Measurements from ENCODE around the gene MRPL47.

Gene MRPL47

DNA sequence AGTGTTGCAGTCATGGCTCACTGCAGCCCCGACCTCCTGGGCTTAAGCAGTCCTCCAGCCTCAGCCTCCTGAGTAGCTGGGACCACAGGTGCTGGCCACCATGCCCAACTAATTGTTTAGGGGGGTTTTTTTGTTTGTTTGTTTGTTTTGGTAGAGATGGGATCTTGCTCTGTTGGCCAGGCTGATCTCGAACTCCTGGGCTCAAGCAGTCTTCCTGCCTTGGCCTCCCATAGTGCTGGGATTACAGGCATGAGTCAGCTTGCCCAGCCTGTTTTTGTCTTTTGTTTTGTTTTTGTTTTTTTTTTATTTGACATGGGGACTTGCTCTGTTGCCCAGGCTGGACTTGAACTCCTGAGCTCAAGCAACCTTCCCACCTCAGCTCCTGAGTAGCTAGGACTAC, 17.6 kb upstream of the MRPL47 start:
- H3K36me3 ChIP-seq (ENCODE audit: insufficient read depth, low read length): peaks cover 43% of the 10 kb centered on the region
- no peaks in the 10 kb centered on the region for H3K9me3 ChIP-seq (replicated peaks; ENCODE audit: low read length)

DNA sequence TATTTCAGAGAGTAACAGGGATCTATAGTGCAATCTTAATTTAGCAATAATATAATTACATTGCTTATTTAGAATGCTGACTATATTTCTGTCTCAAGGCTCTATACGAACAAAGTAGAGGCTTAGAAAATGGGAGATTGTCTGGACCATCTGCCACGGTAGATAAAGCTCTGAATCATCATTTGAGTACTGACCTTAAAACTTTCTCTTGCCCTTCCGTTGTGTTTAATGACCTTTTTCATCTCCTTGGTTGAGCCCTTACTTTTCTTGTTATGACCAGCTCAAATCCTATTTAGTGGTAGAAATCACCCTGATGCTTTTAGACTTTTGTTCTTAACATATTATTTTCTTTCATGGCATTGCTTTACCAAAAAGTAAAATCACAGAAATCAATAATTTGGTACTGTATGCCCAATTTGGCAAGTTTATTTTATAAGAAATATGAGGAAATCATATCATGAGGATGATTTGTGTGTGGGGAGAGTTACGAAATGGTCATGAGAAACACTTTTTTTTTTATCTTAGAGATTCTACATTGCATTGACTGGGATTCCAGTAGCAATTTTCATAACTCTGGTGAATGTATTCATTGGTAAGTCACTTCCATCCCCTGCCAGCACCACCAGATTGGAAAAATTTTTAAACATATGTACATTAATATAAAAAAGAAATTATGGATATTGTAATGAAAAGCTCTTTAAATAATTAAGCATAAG, 11.2 kb upstream of the MRPL47 start:
- Histone ChIP-seq H3K4me3 (ENCODE audit: low read length) (no peak overlapping the region), H3K27me3 (ENCODE audit: control insufficient read depth, insufficient read depth, low read length) (no peaks in the 10 kb centered on the region), H3K4me1 (ENCODE audit: control insufficient read depth, insufficient read depth, low read length) (peaks cover 10% of the 10 kb centered on the region), H3K4me2 (ENCODE audit: low read length) (no peak overlapping the region), H3K9ac (ENCODE audit: low read depth, low read length) (no peak overlapping the region), H3K9me3 (replicated peaks; ENCODE audit: low read length) (no peaks in the 10 kb centered on the region), H3K36me3 (ENCODE audit: insufficient read depth, low read length) (peaks cover 18% of the 10 kb centered on the region)

More for the DNA sequence above, 17.6 kb upstream of the MRPL47 start:
- H3K27me3 ChIP-seq (ENCODE audit: control insufficient read depth, insufficient read depth, low read length): no peaks in the 10 kb centered on the region
- no peak overlapping the region for H3K9ac ChIP-seq (ENCODE audit: low read depth, low read length)
- no peak overlapping the region for H3K4me3 ChIP-seq (ENCODE audit: low read length)
- H3K4me2 ChIP-seq (ENCODE audit: low read length): no peak overlapping the region
- peaks cover 6% of the 10 kb centered on the region for H3K4me1 ChIP-seq (ENCODE audit: control insufficient read depth, insufficient read depth, low read length)

DNA sequence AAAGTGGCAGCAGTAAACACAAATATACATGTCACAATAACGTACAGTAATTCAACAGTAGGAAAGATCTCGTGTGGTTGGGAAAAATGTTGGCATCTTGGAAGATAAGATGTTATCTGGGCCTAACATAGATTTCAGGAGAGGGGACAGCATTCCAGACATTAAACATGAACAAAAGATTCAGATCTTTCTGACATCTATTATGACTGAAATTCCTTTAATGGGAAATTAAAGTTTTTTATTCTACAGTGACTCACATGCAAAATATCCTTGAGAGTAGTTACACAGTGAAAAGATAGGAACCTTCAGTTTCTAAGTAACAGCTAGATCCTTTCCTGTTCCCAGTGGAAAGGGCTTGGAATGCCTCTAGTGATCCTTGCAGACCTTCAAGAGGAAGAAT, 9.4 kb upstream of the MRPL47 start:
- Histone ChIP-seq H3K9me3 (replicated peaks; ENCODE audit: low read length) (no peaks in the 10 kb centered on the region), H3K36me3 (ENCODE audit: insufficient read depth, low read length) (peaks cover 15% of the 10 kb centered on the region), H3K4me1 (ENCODE audit: control insufficient read depth, insufficient read depth, low read length) (peaks cover 10% of the 10 kb centered on the region), H3K27me3 (ENCODE audit: control insufficient read depth, insufficient read depth, low read length) (no peaks in the 10 kb centered on the region), H3K4me3 (ENCODE audit: low read length) (no peak overlapping the region), H3K4me2 (ENCODE audit: low read length) (peak overlapping the region; percentile 20), H3K9ac (ENCODE audit: low read depth, low read length) (peak overlapping the region; percentile 29)

DNA sequence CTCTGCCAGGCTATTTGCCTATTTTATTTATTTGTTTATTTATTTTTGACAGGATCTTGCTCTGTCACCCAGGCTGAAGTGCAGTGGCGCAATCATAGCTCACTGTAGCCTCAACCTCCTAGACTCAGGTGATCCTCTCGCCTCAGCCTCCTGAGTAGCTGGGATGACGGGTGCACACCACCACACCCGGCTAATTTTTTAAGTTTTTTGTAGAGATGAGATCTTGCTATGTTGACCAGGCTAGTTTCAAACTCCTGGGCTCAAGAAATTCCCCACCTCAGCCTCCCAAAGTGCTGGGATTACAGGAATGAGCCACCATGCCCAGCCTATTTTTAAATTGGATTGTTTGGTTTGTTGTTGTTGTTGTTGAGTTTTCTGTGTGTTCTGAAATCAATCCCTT, 5.6 kb upstream of the MRPL47 start:
- H3K27me3 ChIP-seq (ENCODE audit: control insufficient read depth, insufficient read depth, low read length): no peaks in the 10 kb centered on the region
- no peaks in the 10 kb centered on the region for H3K9me3 ChIP-seq (replicated peaks; ENCODE audit: low read length)
- H3K9ac ChIP-seq (ENCODE audit: low read depth, low read length): no peak overlapping the region
- peaks cover 7% of the 10 kb centered on the region for H3K36me3 ChIP-seq (ENCODE audit: insufficient read depth, low read length)
- H3K4me3 ChIP-seq (ENCODE audit: low read length): no peak overlapping the region
- H3K4me2 ChIP-seq (ENCODE audit: low read length): no peak overlapping the region
- H3K4me1 ChIP-seq (ENCODE audit: control insufficient read depth, insufficient read depth, low read length): peaks cover 10% of the 10 kb centered on the region

DNA sequence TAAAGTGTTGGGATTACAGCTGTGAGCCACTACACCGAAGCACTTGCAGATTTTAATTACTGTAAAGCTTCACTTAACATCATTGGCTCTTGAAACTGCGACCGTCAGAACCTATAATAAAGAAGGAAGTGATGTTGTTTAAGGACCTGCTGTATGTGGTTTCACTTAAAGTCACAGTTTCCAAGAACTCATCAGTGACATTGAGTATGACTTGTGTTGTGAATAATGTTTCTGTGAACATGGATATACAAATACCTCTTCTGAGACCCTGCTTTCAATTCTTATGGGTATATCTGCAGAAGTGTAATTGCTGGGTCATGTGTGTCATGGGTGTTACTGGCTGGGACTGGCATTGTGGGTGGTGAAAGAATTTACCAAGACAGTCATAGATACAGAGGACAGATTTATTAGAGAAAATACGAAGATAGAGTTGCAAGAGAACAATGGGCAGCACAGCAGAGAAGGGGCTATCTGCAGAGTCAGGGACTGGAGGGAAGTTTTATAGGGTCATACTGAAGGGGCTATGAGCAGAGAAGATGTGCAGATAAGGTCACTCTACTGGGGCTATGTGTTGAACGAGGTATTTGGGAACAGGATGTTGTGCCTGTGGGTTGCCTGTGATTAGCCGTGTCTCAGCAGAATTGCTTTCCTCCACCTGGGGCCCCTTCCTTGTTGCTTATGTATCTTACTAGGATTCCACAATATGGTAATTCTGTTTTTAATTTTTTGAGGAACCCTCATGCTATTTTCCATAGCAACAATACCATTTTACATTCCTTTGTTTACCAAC, 4.7 kb upstream of the MRPL47 start:
- Histone ChIP-seq H3K9me3 (replicated peaks; ENCODE audit: low read length) (no peaks in the 10 kb centered on the region), H3K9ac (ENCODE audit: low read depth, low read length) (no peak overlapping the region), H3K4me3 (ENCODE audit: low read length) (no peak overlapping the region), H3K27me3 (ENCODE audit: control insufficient read depth, insufficient read depth, low read length) (no peaks in the 10 kb centered on the region), H3K36me3 (ENCODE audit: insufficient read depth, low read length) (peaks cover 7% of the 10 kb centered on the region), H3K4me1 (ENCODE audit: control insufficient read depth, insufficient read depth, low read length) (peaks cover 8% of the 10 kb centered on the region), H3K4me2 (ENCODE audit: low read length) (no peak overlapping the region)

DNA sequence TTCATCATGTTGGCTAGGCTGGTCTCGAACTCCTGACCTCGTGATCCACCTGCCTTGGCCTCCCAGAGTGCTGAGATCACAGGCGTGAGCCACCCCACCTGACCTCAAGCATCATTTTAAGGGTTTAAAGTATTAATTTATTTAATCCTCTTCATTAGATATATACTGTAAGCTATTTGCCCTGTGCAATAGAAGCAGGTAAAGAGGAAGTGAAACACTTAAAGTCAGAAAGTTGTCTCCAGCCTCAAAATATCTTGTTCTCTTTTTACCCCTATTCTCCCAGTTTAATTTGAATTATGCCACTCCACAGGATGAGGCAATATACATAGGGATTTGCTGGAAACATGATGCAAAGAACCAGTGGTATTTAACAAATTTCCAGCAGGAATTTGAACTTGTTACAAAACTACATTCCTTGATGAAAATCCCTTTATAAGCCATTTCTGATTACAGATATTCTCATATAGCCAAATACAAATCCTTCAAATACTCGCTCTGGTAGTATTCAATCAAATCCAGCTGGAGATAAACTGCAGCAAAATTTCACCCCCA, 2.2 kb upstream of the MRPL47 start:
- Histone ChIP-seq H3K4me3 (ENCODE audit: low read length) (no peak overlapping the region), H3K27me3 (ENCODE audit: control insufficient read depth, insufficient read depth, low read length) (no peaks in the 10 kb centered on the region), H3K9me3 (replicated peaks; ENCODE audit: low read length) (no peaks in the 10 kb centered on the region), H3K4me1 (ENCODE audit: control insufficient read depth, insufficient read depth, low read length) (peaks cover 7% of the 10 kb centered on the region), H3K36me3 (ENCODE audit: insufficient read depth, low read length) (peaks cover 8% of the 10 kb centered on the region), H3K4me2 (ENCODE audit: low read length) (no peak overlapping the region), H3K9ac (ENCODE audit: low read depth, low read length) (no peak overlapping the region)

DNA sequence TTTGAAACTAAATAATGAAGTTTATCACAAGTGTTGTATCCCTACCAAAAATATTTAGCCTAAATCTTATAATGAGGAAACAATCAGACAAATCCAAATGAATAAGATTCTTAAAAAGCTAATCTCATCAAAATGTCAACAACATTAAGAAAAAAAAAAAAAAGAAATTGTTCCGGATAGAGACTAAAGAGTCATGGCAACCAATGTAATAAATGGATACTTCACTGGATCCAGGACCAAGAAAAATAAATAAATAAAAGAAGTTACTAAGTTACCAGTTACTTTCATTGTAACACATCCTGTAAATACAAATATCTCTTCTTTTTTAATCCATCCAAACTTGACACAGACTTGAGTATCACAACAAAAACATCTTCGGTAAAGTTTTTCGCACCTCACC, 607 bp downstream of the MRPL47 start:
- Histone ChIP-seq H3K27me3 (ENCODE audit: control insufficient read depth, insufficient read depth, low read length) (no peaks in the 10 kb centered on the region), H3K4me2 (ENCODE audit: low read length) (peak overlapping the region; percentile 73), H3K9ac (ENCODE audit: low read depth, low read length) (peak overlapping the region; percentile 95)

DNA sequence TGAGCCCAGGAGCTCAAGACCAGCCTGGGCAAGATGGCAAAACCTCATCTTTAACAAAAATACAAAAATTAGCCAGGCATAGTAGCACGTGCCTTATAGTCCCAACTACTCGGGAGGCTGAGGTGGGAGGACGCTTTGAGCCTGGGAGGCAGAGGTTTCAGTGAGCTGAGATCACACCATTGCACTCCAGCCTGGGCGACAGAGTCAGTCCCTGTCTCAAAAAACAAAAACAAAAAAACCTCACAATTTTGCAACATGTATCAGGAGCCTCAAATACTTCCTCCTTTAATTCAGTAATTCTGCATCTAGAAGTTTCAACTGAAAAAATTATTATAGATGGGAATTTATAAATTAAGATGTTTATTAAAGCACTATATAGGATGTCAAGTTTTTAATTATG, 1.1 kb downstream of the MRPL47 start:
- Histone ChIP-seq H3K4me3 (ENCODE audit: low read length) (peak overlapping the region; percentile 86), H3K27me3 (ENCODE audit: control insufficient read depth, insufficient read depth, low read length) (no peaks in the 10 kb centered on the region), H3K36me3 (ENCODE audit: insufficient read depth, low read length) (peaks cover 36% of the 10 kb centered on the region), H3K4me1 (ENCODE audit: control insufficient read depth, insufficient read depth, low read length) (peaks cover 7% of the 10 kb centered on the region), H3K4me2 (ENCODE audit: low read length) (peak overlapping the region; percentile 73), H3K9me3 (replicated peaks; ENCODE audit: low read length) (no peaks in the 10 kb centered on the region), H3K9ac (ENCODE audit: low read depth, low read length) (peak overlapping the region; percentile 95)

More for the DNA sequence above, 607 bp downstream of the MRPL47 start:
- H3K9me3 ChIP-seq (replicated peaks; ENCODE audit: low read length): no peaks in the 10 kb centered on the region
- H3K4me1 ChIP-seq (ENCODE audit: control insufficient read depth, insufficient read depth, low read length): peaks cover 7% of the 10 kb centered on the region
- peaks cover 30% of the 10 kb centered on the region for H3K36me3 ChIP-seq (ENCODE audit: insufficient read depth, low read length)
- H3K4me3 ChIP-seq (ENCODE audit: low read length): peak overlapping the region; percentile 86

DNA sequence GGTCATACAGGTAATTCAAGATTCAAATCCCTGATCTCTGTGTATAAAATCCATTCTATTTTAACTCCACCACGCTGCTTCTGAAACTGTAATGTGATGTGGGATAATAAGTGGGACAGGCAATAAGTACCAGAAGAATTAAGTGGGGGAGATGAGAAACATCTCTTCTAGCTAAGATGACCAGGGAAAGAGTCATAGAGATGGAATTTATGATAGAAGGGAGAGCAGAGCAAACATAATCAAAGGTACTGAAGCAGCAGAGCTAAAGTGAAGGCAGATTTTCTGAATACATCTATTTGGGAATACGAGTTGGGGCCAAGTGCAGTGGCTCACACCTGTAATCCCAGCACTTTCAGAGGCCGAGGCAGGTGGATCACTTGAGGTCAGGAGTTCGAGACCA, 4.9 kb downstream of the MRPL47 start:
- no peak overlapping the region for H3K4me2 ChIP-seq (ENCODE audit: low read length)
- H3K9ac ChIP-seq (ENCODE audit: low read depth, low read length): no peak overlapping the region
- peaks cover 7% of the 10 kb centered on the region for H3K4me1 ChIP-seq (ENCODE audit: control insufficient read depth, insufficient read depth, low read length)
- H3K4me3 ChIP-seq (ENCODE audit: low read length): no peak overlapping the region
- peaks cover 50% of the 10 kb centered on the region for H3K36me3 ChIP-seq (ENCODE audit: insufficient read depth, low read length)
- H3K9me3 ChIP-seq (replicated peaks; ENCODE audit: low read length): no peaks in the 10 kb centered on the region
- H3K27me3 ChIP-seq (ENCODE audit: control insufficient read depth, insufficient read depth, low read length): no peaks in the 10 kb centered on the region

DNA sequence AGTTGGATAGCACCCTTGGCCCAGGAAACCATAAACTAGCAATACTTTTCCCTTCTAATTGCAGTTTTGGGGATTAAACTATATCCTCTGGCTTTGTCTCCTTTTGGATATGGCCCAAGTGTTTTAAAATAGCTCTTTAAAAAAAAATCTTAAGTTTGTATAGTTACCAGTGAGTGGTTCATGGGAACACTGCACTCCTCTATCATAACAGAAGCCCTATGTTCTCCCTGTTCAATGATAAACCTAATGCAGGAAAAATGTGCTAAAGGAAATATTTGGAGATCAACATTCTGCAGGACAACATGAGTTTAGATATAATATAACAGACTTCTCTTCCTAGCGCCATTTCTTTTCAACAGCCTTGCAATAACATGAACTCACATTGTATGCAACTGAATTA, 13.1 kb downstream of the MRPL47 start:
- no peak overlapping the region for H3K9ac ChIP-seq (ENCODE audit: low read depth, low read length)
- H3K4me2 ChIP-seq (ENCODE audit: low read length): no peak overlapping the region
- H3K4me1 ChIP-seq (ENCODE audit: control insufficient read depth, insufficient read depth, low read length): no peaks in the 10 kb centered on the region
- no peaks in the 10 kb centered on the region for H3K27me3 ChIP-seq (ENCODE audit: control insufficient read depth, insufficient read depth, low read length)
- peaks cover 71% of the 10 kb centered on the region for H3K36me3 ChIP-seq (ENCODE audit: insufficient read depth, low read length)
- H3K9me3 ChIP-seq (replicated peaks; ENCODE audit: low read length): no peaks in the 10 kb centered on the region
- H3K4me3 ChIP-seq (ENCODE audit: low read length): no peak overlapping the region

DNA sequence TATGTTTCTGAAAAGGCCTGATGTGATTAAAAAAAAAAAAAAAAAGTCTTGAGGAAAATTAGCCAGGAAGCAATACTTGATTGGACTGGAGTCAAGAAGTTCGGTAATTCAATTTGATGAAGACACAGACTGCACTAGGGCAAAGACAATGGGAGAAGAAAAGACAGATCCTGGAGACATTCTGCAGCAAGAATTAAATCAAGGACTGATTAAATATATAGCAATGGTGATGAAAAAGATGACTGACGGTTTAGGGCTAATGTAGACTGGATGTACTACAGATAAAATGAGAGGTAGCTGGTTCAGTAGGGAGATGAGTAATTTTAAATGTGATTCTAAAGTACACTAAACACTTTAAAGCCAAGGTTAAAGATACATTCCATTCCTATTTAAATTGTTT, 13.8 kb downstream of the MRPL47 start:
- Histone ChIP-seq H3K4me1 (ENCODE audit: control insufficient read depth, insufficient read depth, low read length) (no peaks in the 10 kb centered on the region), H3K9me3 (replicated peaks; ENCODE audit: low read length) (no peaks in the 10 kb centered on the region), H3K4me2 (ENCODE audit: low read length) (no peak overlapping the region), H3K9ac (ENCODE audit: low read depth, low read length) (no peak overlapping the region), H3K4me3 (ENCODE audit: low read length) (no peak overlapping the region), H3K27me3 (ENCODE audit: control insufficient read depth, insufficient read depth, low read length) (no peaks in the 10 kb centered on the region), H3K36me3 (ENCODE audit: insufficient read depth, low read length) (peaks cover 71% of the 10 kb centered on the region)
